Stimulated activated CD4-positive, alpha-beta T cell treated with anti-CD3 and anti-CD28 coated beads, Interleukin-4, amount 100 ng/mL, for 1 hour (primary cell): ENCODE results near the gene NFATC2IP.
"Not testable (repeated sequence)": the region's sequence is repeated elsewhere in the genome, so short reads cannot be mapped to it uniquely, and the experiment has no call there.

Experiments used
- DNase-seq: peaks from one replicate; pipeline ENCODE4 v3.0.0-alpha.2; 2020

The NFATC2IP gene

GRCh38 chr16:28974437-28975157, 23.9 kb downstream of the NFATC2IP start, which contains the start of gene SPNS1:
Gene SPNS1 (plus strand): TSS chr16:28974778. CDS start chr16:28975152, 374 bp downstream.
- peak; percentile 91 for DNase-seq

GRCh38 chr16:28975158-28975599, 24.4 kb downstream of the NFATC2IP start:
- no peak for DNase-seq

DNA sequence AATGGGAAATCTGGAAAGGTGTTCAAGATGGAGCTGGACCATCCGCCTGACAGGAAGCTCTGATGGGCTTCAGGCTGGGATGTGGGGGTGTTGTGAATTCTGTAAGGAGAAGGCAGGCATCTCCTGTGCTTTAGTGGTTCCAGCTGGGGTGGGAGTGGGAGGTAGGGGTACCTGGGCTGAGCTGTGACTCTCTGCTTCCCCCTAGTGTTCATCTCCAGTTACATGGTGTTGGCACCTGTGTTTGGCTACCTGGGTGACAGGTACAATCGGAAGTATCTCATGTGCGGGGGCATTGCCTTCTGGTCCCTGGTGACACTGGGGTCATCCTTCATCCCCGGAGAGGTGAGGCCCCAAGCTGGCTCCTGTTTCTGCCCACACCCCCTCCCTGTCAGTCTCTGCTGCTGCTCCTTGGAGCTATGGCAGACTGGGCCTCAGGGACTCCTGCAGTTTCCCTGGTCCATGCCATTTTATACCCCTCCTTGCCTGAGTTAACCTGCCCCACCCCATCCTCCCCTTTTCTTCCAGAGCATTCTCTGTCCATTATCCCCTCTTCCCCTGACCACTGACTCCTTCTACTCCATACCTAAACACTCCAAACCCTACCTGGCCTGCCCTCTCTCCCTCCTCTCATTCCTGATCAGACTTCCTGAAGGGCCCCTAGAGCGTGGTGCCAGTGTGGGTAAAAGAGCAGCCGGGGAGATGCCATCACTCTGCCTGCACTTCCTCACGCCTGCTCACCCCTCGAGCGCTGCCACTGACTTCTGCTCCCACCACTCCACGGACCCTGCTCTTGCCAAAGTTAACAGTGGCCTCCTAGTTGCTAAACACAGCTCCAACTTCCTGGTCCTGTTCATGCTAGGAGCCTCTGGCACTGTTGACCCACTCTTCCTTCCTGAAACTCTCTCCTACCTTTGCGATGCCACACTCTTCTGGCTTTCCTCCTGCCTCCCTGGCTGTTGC, 27.2 kb downstream of the NFATC2IP start:
- no peak for DNase-seq

DNA sequence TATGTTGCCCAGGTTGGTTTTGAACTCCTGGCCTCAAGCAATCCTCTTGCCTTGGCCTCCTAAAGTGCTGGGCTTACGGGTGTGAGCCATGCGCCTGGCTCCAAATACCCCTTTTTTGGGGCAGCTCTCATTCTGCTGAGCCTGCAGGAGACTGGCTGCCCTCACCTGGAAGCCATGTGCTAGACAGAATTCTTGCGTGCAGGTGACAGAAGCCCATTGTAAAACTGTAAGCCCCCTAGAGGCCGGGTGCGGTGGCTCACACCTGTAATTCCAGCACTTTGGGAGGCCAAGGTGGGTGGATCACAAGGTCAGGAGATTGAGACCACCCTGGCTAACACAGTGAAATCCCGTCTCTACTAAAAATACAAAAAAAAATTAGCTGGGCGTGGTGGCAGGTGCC, 29.6 kb downstream of the NFATC2IP start:
- not testable (repeated sequence) for DNase-seq

- no peak for DNase-seq
Measured at GRCh38 chr16:28980929-28981328, 30.2 kb downstream of the NFATC2IP start.

DNA sequence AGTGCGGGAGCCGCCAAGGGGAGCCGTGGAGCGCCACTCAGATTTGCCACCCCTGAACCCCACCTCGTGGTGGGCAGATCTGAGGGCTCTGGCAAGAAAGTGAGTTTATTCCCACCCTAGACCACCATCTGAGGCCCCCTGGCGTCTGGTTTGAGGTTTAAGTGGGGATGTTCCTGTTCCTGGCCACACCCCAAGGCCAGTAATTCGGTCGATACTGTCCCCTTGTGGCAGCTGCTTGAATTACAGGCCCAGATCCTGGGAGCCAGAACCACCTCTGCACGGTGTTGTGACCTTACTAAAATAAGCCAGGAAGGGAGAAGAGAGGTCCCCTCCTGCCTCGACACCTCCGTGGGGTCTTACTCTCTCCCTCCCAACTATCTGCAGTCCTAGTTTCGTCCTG, 30.8 kb downstream of the NFATC2IP start:
- DNase-seq, result peak; percentile 50

- no peak for DNase-seq
Measured at GRCh38 chr16:28982418-28982817, 31.7 kb downstream of the NFATC2IP start.

GRCh38 chr16:28982949-28983348, 32.2 kb downstream of the NFATC2IP start:
- DNase-seq, result no peak

DNA sequence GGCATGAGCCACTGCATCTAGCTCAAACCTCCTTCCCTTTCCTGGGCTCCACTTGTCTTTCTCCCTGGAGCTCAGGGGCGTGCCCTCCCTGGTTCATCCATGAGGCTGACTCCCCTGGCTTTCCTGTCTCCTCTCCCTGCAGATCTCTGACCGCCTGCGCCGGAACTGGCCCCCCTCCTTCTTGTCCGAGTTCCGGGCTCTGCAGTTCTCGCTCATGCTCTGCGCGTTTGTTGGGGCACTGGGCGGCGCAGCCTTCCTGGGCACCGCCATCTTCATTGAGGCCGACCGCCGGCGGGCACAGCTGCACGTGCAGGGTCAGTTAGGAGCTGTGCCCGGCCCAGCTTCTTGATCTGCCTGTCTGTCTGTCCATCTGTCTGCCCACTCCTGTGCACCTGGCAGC, 32.9 kb downstream of the NFATC2IP start:
- no peak for DNase-seq

- DNase-seq, result no peak
Measured at GRCh38 chr16:28984091-28984490, 33.4 kb downstream of the NFATC2IP start.

DNA sequence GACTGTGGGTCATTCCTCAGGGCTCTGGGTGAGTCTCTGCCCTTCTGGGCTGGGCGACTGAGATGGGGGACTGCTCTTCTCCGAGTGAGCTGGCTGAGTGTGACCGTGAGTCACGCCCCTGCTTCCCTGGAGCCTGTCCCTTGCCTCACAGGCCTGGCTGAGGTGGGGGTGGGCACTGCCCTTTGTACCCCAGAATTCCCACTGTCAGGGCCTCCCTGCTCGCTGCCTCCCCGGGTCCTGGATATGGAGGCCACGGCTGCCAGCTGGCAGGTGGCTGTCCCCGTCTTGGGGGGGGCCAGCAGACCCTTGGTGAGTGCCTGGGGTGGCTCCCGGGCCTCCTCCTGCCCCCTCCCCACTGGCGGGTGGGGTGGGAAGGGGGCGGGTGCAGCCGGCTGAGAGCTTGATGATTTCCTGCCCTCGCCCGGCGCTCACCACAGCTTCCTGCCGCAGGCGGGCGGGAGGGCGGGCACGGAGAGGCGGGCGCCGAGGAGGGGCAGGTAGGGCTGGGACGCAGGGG, 33.9 kb downstream of the NFATC2IP start, which contains the start of gene LAT:
TSS of gene LAT (plus strand) at position 434 of the 517 bp plus-strand sequence. CDS start 366 bp downstream, outside the sequence.
- peak; percentile 79 for DNase-seq

DNA sequence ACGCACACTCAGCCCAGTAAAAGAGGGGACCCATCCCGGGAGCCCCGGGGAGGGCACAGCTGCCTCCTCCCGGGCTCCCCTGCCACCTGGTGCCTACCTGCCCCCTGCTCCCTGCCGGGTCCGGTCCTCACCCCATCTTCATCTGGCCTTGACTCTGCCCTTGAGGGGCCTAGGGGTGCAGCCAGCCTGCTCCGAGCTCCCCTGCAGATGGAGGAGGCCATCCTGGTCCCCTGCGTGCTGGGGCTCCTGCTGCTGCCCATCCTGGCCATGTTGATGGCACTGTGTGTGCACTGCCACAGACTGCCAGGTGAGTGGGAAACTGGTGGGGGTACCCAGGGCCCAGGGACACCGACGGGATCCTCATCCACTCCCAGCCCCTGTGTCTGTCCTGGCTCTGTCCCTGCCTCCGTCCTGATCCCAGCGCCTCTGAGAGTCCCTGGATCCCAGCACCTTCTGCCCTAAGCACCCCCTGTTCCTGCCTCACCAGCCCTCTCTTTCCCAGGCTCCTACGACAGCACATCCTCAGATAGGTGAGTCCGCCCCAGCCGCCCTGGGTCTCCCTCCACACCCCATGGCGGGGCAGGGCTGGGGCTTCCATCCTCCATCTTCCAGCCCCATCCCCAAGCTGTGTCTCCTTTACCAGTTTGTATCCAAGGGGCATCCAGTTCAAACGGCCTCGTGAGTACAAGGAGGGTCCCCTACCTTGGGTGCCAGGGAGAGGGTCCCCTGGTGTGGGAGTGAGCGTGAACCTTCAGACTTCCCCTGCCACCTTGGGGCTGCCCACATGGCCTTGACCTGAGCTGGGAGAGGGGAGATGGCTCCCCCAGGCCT, 34.7 kb downstream of the NFATC2IP start:
- DNase-seq, result peak; percentile 28

DNA sequence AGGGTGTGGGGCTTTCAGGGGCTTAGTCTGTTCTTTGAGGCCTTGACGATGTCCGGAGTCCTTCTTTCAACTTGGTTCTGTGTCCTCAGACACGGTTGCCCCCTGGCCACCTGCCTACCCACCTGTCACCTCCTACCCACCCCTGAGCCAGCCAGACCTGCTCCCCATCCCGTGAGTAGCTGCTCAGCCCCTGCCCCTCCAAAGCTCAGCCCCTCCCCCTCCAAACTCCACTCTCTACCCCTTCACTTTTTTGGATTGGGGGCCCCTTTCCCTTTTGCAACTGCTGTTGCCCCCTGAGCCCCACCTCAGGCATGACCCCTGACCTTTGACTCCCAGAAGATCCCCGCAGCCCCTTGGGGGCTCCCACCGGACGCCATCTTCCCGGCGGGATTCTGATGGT, 35.3 kb downstream of the NFATC2IP start:
- peak; percentile 23 for DNase-seq

GRCh38 chr16:28986492-28986891, 35.8 kb downstream of the NFATC2IP start:
- peak; percentile 22 for DNase-seq

GRCh38 chr16:28987170-28987853, 36.6 kb downstream of the NFATC2IP start:
- no peak for DNase-seq

DNA sequence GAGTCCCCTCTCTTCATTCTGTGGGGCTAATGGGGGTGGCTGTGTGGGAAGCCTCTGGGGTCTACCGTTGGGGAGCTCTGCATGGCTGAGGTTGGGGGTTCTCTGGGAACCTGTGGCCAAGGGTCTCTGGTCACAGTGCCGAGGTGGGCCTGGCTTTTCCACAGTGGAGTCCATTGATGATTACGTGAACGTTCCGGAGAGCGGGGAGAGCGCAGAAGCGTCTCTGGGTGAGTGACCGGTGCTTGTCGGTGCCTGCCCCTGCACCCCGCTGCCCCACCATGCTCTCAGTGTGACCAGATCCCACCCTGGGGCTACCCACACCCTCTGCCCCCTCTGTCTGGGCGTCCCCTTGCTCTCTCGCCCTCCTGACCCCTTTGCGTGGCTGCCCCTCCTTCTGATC, 38.6 kb downstream of the NFATC2IP start:
- no peak for DNase-seq

- peak; percentile 66 for DNase-seq
Measured at GRCh38 chr16:28990375-28991040, 39.8 kb downstream of the NFATC2IP start.

DNA sequence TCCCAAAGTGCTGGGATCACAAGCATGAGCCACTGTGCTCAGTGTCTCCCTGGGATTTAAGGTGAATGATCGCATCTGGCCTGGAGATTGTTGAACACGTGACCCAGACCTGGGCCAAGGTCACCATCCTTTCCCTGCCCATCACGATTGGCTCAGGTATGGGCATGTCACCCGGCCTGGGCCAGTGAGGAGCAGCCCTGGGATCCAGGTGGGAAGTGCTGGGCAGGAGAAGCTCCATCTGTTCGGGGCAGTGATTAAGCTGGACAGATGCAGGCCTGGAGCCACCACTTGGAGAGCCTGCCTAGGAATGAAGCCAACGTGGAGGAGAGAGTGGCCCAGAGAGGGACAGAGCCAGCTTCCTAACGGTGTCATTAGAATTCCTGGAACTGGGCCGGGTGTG, 41.0 kb downstream of the NFATC2IP start:
- DNase-seq, result no peak

GRCh38 chr16:28992496-28992895, 41.8 kb downstream of the NFATC2IP start:
- DNase-seq, result no peak

GRCh38 chr16:28998837-28999236, 48.1 kb downstream of the NFATC2IP start:
- DNase-seq, result no peak

- DNase-seq, result no peak
Measured at GRCh38 chr16:28999577-28999976, 48.8 kb downstream of the NFATC2IP start.
